NT2/D1 (cell line): ENCODE measurements around the gene GNPDA1.

ENCODE experiments used
- DNase-seq: peaks from one replicate; pipeline ENCODE4 v3.0.0-alpha.2; 2011; ENCODE audit warnings: low read depth, low spot score
- H3K27me3 ChIP-seq: 2 replicates; pipeline ENCODE4 v1.6.0; 2011; ENCODE audit warnings: mild to moderate bottlenecking; ENCODE audit not compliant: insufficient read length, insufficient read depth
- H3K36me3 ChIP-seq: 2 replicates; pipeline ENCODE4 v1.6.1; 2011; ENCODE audit warnings: mild to moderate bottlenecking, low read length, mixed read lengths; ENCODE audit not compliant: insufficient read depth, insufficient read length
- H3K4me1 ChIP-seq: 2 replicates; pipeline ENCODE4 v1.5.1; 2011; ENCODE audit not compliant: insufficient read depth, insufficient read length
- H3K4me3 ChIP-seq: 2 replicates; pipeline ENCODE4 v1.5.1; 2011; ENCODE audit warnings: low read depth; ENCODE audit not compliant: insufficient read length
- H3K9ac ChIP-seq: 2 replicates; pipeline ENCODE4 v1.6.0; 2011; ENCODE audit warnings: low read depth; ENCODE audit not compliant: insufficient read length
- H3K9me3 ChIP-seq: 2 replicates; pipeline ENCODE4 v1.5.1; 2011; ENCODE audit warnings: mild to moderate bottlenecking, low read length; ENCODE audit not compliant: insufficient read depth
- SUZ12 ChIP-seq: IDR thresholded peaks from 2 replicates; pipeline ENCODE4 v1.6.1; 2011; ENCODE audit not compliant: insufficient read length, insufficient read depth; ENCODE audit errors: extremely low read depth
- YY1 ChIP-seq: IDR thresholded peaks from 2 replicates; pipeline ENCODE4 v1.6.1; 2011; ENCODE audit not compliant: insufficient read length, insufficient read depth
- ZNF274 ChIP-seq: IDR thresholded peaks from 2 replicates; pipeline ENCODE4 v1.6.1; 2011; ENCODE audit warnings: mild to moderate bottlenecking, low read depth, low read length

The GNPDA1 gene

GRCh38 chr5:141997358-141997960, 15.4 kb downstream of the GNPDA1 start:
- Histone ChIP-seq H3K36me3 (peaks cover 48% of the 10 kb centered on the region), H3K9ac (no peak overlapping the region), H3K27me3 (no peaks in the 10 kb centered on the region), H3K9me3 (no peaks in the 10 kb centered on the region), H3K4me3 (no peak overlapping the region), H3K4me1 (no peaks in the 10 kb centered on the region)
- TF ChIP-seq SUZ12 (no peak), ZNF274 (no peak), YY1 (no peak)
- no peak for DNase-seq

- H3K27me3 ChIP-seq, result no peaks in the 10 kb centered on the region
- H3K9me3 ChIP-seq, result no peaks in the 10 kb centered on the region
- TF ChIP-seq ZNF274 (no peak), YY1 (no peak), SUZ12 (no peak)
- H3K36me3 ChIP-seq, result peaks cover 39% of the 10 kb centered on the region
- no peak overlapping the region for H3K4me3 ChIP-seq
- no peak for DNase-seq
- H3K4me1 ChIP-seq, result no peaks in the 10 kb centered on the region
- no peak overlapping the region for H3K9ac ChIP-seq
These were observed 17.2 kb downstream of the GNPDA1 start for GRCh38 chr5:141995656-141996055.

- Histone ChIP-seq H3K4me3 (no peak overlapping the region), H3K9ac (no peak overlapping the region), H3K27me3 (no peaks in the 10 kb centered on the region), H3K36me3 (peaks cover 39% of the 10 kb centered on the region), H3K4me1 (no peaks in the 10 kb centered on the region), H3K9me3 (no peaks in the 10 kb centered on the region)
- no peak for TF ChIP-seq YY1
- no peak for TF ChIP-seq SUZ12
- TF ChIP-seq ZNF274, result no peak
- DNase-seq, result no peak
These were observed 18.2 kb downstream of the GNPDA1 start for GRCh38 chr5:141994511-141995136.

- Histone ChIP-seq H3K27me3 (no peaks in the 10 kb centered on the region), H3K36me3 (peaks cover 44% of the 10 kb centered on the region), H3K9me3 (no peaks in the 10 kb centered on the region), H3K9ac (no peak overlapping the region), H3K4me3 (no peak overlapping the region), H3K4me1 (no peaks in the 10 kb centered on the region)
- DNase-seq, result no peak
- no peak for TF ChIP-seq ZNF274
- TF ChIP-seq SUZ12, result no peak
- TF ChIP-seq YY1, result no peak
These were observed 20.4 kb downstream of the GNPDA1 start for GRCh38 chr5:141992349-141992963.

- H3K9me3 ChIP-seq, result no peaks in the 10 kb centered on the region
- H3K9ac ChIP-seq, result no peak overlapping the region
- no peak overlapping the region for H3K4me3 ChIP-seq
- TF ChIP-seq YY1 (no peak), SUZ12 (no peak), ZNF274 (no peak)
- DNase-seq, result no peak
- H3K27me3 ChIP-seq, result no peaks in the 10 kb centered on the region
- peaks cover 59% of the 10 kb centered on the region for H3K36me3 ChIP-seq
- no peaks in the 10 kb centered on the region for H3K4me1 ChIP-seq
These were observed 23.1 kb downstream of the GNPDA1 start for GRCh38 chr5:141989720-141990119.

GRCh38 chr5:141986072-141986471, 26.8 kb downstream of the GNPDA1 start:
- H3K4me1 ChIP-seq, result no peaks in the 10 kb centered on the region
- no peak for DNase-seq
- no peaks in the 10 kb centered on the region for H3K9me3 ChIP-seq
- TF ChIP-seq YY1 (no peak), ZNF274 (no peak), SUZ12 (no peak)
- peaks cover 62% of the 10 kb centered on the region for H3K36me3 ChIP-seq
- no peak overlapping the region for H3K4me3 ChIP-seq
- no peaks in the 10 kb centered on the region for H3K27me3 ChIP-seq
- no peak overlapping the region for H3K9ac ChIP-seq

GRCh38 chr5:141982626-141983025, 30.2 kb downstream of the GNPDA1 start:
- Histone ChIP-seq H3K27me3 (no peaks in the 10 kb centered on the region), H3K9me3 (no peaks in the 10 kb centered on the region), H3K4me3 (no peak overlapping the region), H3K9ac (no peak overlapping the region), H3K36me3 (peaks cover 78% of the 10 kb centered on the region), H3K4me1 (no peaks in the 10 kb centered on the region)
- no peak for TF ChIP-seq ZNF274
- no peak for TF ChIP-seq SUZ12
- TF ChIP-seq YY1, result no peak
- DNase-seq, result no peak
